Esophagus muscularis mucosa (tissue), 4 donors: ENCODE data around the gene CHST15.

Source experiments
- EP300 ChIP-seq: sonication (generic); formaldehyde crosslinking; IDR thresholded peaks from one replicate; pipeline ENCODE4 v1.6.1; 2017; ENCODE audit warnings: antibody characterized with exemption
- POLR2A ChIP-seq: fragments of 450-650 bp; IDR thresholded peaks from one replicate; pipeline ENCODE4 v1.6.1; 2017; ENCODE audit warnings: antibody characterized with exemption, moderate library complexity, mild to moderate bottlenecking, low read depth
- POLR2AphosphoS5 ChIP-seq, 2 donors: sonication (generic); formaldehyde crosslinking; IDR thresholded peaks; one replicate each; pipeline ENCODE4 v1.6.1; 2017; ENCODE audit warnings: antibody characterized with exemption in 2 of 2
- TF ChIP-seq, protein P1 (sequence below), 3 experiments: fragments of 200-600 bp in 2 of 3; fragments of 450-650 bp in 1 of 3; sonication (generic) in 2 of 3; IDR thresholded peaks; one replicate each; pipeline ENCODE4 v1.5.1; 2017 to 2019; ENCODE audit warnings: antibody characterized with exemption in 3 of 3, mild to moderate bottlenecking in 2 of 3, moderate library complexity in 1 of 3

DNA sequence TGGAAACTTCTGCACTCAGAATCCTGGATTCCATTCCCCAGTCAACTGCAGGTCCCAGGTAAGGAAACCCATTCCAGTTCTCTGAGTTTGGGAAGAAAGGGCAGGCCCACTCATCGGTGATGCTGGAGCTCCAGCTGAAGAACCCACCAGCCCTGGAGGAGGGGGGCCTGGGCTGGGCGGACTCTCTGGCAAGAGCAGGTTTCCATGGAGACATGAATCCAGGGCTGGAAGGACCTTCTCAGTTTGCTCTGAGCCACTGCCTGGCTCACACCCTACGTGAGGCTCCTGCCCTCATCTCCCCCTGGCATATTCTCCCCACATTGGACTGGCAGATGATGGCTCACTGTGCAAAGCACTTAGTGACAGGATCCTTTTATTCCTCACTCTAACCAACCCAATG is 128.4 kb downstream of the CHST15 start:
- TF ChIP-seq, protein P1, sequence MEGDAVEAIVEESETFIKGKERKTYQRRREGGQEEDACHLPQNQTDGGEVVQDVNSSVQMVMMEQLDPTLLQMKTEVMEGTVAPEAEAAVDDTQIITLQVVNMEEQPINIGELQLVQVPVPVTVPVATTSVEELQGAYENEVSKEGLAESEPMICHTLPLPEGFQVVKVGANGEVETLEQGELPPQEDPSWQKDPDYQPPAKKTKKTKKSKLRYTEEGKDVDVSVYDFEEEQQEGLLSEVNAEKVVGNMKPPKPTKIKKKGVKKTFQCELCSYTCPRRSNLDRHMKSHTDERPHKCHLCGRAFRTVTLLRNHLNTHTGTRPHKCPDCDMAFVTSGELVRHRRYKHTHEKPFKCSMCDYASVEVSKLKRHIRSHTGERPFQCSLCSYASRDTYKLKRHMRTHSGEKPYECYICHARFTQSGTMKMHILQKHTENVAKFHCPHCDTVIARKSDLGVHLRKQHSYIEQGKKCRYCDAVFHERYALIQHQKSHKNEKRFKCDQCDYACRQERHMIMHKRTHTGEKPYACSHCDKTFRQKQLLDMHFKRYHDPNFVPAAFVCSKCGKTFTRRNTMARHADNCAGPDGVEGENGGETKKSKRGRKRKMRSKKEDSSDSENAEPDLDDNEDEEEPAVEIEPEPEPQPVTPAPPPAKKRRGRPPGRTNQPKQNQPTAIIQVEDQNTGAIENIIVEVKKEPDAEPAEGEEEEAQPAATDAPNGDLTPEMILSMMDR (IDR thresholded peaks at IDR 0.05): no peak
- no peak for TF ChIP-seq POLR2AphosphoS5 (IDR thresholded peaks at IDR 0.05)
- TF ChIP-seq EP300: no peak
- TF ChIP-seq POLR2A: no peak
